ENCODE data around the gene FAM47E.

The FAM47E gene

GRCh38 chr4:76251441-76252270, at the start of gene FAM47E:
Gene FAM47E, plus strand, starts transcription at chr4:76251721. Its CDS starts 26 bp downstream, at chr4:76251747.
- Histone ChIP-seq H3K27ac (ENCODE audit: low read length) (no peak within 1 kb of the TSS), H3K27me3 (ENCODE audit: low read depth, low read length) (peaks cover under 1% of the 10 kb centered on the region), H3K36me3 (replicated peaks; ENCODE audit: low read depth, low read length) (no peaks in the 10 kb centered on the region), H3K4me2 (ENCODE audit: low read length) (no peak within 1 kb of the TSS), H3K4me1 (ENCODE audit: low read length) (peaks cover 5% of the 10 kb centered on the region), H3K9ac (ENCODE audit: low read length) (no peak within 1 kb of the TSS), H4K20me1 (ENCODE audit: insufficient read depth, low read length) (no peaks in the 10 kb centered on the region), H3K4me3 (ENCODE audit: low read length) (no peak within 1 kb of the TSS), H3K9me3 (ENCODE audit: insufficient read depth, low read length) (no peaks in the 10 kb centered on the region), H3K79me2 (ENCODE audit: low read length) (no peaks in the 10 kb centered on the region), H2AFZ (ENCODE audit: low read depth, low read length) (no peak within 1 kb of the TSS)
- no peak for TF ChIP-seq EZH2phosphoT487 (IDR thresholded peaks at IDR 0.05; ENCODE audit: low read depth)
- no peak for TF ChIP-seq CTCF (IDR thresholded peaks at IDR 0.05; ENCODE audit: low read depth, low read length)

GRCh38 chr4:76203541-76203940, 48.0 kb upstream of the FAM47E start:
- Histone ChIP-seq H2AFZ (ENCODE audit: low read depth, low read length) (no peak overlapping the region), H3K79me2 (ENCODE audit: low read length) (no peaks in the 10 kb centered on the region), H3K4me1 (ENCODE audit: low read length) (peaks cover 28% of the 10 kb centered on the region), H3K9ac (ENCODE audit: low read length) (no peak overlapping the region), H3K4me2 (ENCODE audit: low read length) (no peak overlapping the region), H3K36me3 (replicated peaks; ENCODE audit: low read depth, low read length) (no peaks in the 10 kb centered on the region), H4K20me1 (ENCODE audit: insufficient read depth, low read length) (no peaks in the 10 kb centered on the region), H3K27me3 (ENCODE audit: low read depth, low read length) (0 out of 2 replicates have a peak, but pooled peaks cover 6% of the 10 kb centered on the region), H3K9me3 (ENCODE audit: insufficient read depth, low read length) (no peaks in the 10 kb centered on the region), H3K4me3 (ENCODE audit: low read length) (no peak overlapping the region), H3K27ac (ENCODE audit: low read length) (no peak overlapping the region)
- TF ChIP-seq EZH2phosphoT487 (IDR thresholded peaks at IDR 0.05; ENCODE audit: low read depth) (no peak), CTCF (IDR thresholded peaks at IDR 0.05; ENCODE audit: low read depth, low read length) (no peak)

GRCh38 chr4:76204936-76205335, 46.6 kb upstream of the FAM47E start:
- no peak for TF ChIP-seq EZH2phosphoT487 (IDR thresholded peaks at IDR 0.05; ENCODE audit: low read depth)
- no peak for TF ChIP-seq CTCF (IDR thresholded peaks at IDR 0.05; ENCODE audit: low read depth, low read length)
- peaks cover 23% of the 10 kb centered on the region for H3K4me1 ChIP-seq (ENCODE audit: low read length)
- no peaks in the 10 kb centered on the region for H3K36me3 ChIP-seq (replicated peaks; ENCODE audit: low read depth, low read length)
- no peak overlapping the region for H3K4me2 ChIP-seq (ENCODE audit: low read length)
- H3K79me2 ChIP-seq (ENCODE audit: low read length) = no peaks in the 10 kb centered on the region
- no peak overlapping the region for H3K27ac ChIP-seq (ENCODE audit: low read length)
- no peak overlapping the region for H3K4me3 ChIP-seq (ENCODE audit: low read length)
- H3K9ac ChIP-seq (ENCODE audit: low read length) = no peak overlapping the region
- 0 out of 2 replicates have a peak, but pooled peaks cover 6% of the 10 kb centered on the region for H3K27me3 ChIP-seq (ENCODE audit: low read depth, low read length)
- H3K9me3 ChIP-seq (ENCODE audit: insufficient read depth, low read length) = no peaks in the 10 kb centered on the region
- H2AFZ ChIP-seq (ENCODE audit: low read depth, low read length) = no peak overlapping the region
- H4K20me1 ChIP-seq (ENCODE audit: insufficient read depth, low read length) = no peaks in the 10 kb centered on the region

- Histone ChIP-seq H3K4me2 (ENCODE audit: low read length) (no peak overlapping the region), H3K36me3 (replicated peaks; ENCODE audit: low read depth, low read length) (no peaks in the 10 kb centered on the region), H3K79me2 (ENCODE audit: low read length) (no peaks in the 10 kb centered on the region), H4K20me1 (ENCODE audit: insufficient read depth, low read length) (peaks cover 4% of the 10 kb centered on the region), H3K4me3 (ENCODE audit: low read length) (no peak overlapping the region), H2AFZ (ENCODE audit: low read depth, low read length) (no peak overlapping the region), H3K4me1 (ENCODE audit: low read length) (peaks cover 23% of the 10 kb centered on the region), H3K27me3 (ENCODE audit: low read depth, low read length) (0 out of 2 replicates have a peak, but pooled peaks cover 6% of the 10 kb centered on the region), H3K9ac (ENCODE audit: low read length) (no peak overlapping the region), H3K27ac (ENCODE audit: low read length) (no peak overlapping the region), H3K9me3 (ENCODE audit: insufficient read depth, low read length) (no peaks in the 10 kb centered on the region)
- TF ChIP-seq EZH2phosphoT487 (IDR thresholded peaks at IDR 0.05; ENCODE audit: low read depth) (no peak), CTCF (IDR thresholded peaks at IDR 0.05; ENCODE audit: low read depth, low read length) (no peak)
Observed at GRCh38 chr4:76205476-76205875, 46.0 kb upstream of the FAM47E start.

Measured in OCI-LY3 (cell line).